ENCODE data around the gene FBXW12.
"Not testable (repeated sequence)": the region's sequence is repeated elsewhere in the genome, so short reads cannot be mapped to it uniquely, and the experiment has no call there.

FBXW12 gene, protein sequence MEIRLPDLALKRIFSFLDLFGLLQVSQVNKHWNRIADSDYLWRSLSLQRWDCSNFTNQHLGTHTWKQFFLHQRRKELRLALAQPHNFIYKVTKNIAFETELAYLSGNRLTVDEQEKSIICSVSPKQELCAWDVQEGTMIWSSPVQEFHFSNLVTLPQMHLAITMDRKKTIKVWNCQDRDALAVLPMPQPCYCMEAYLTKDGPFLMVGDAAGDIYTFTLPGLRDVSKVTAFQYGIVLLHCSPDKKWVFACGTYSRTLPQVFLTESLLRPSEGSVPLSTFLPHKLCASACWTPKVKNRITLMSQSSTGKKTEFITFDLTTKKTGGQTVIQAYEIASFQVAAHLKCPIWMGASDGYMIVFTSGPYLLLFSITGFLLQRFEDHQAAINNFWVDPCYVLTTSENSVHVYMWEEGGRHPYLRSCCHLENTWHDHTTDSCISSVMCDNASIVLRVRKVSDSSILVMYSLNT

DNA sequence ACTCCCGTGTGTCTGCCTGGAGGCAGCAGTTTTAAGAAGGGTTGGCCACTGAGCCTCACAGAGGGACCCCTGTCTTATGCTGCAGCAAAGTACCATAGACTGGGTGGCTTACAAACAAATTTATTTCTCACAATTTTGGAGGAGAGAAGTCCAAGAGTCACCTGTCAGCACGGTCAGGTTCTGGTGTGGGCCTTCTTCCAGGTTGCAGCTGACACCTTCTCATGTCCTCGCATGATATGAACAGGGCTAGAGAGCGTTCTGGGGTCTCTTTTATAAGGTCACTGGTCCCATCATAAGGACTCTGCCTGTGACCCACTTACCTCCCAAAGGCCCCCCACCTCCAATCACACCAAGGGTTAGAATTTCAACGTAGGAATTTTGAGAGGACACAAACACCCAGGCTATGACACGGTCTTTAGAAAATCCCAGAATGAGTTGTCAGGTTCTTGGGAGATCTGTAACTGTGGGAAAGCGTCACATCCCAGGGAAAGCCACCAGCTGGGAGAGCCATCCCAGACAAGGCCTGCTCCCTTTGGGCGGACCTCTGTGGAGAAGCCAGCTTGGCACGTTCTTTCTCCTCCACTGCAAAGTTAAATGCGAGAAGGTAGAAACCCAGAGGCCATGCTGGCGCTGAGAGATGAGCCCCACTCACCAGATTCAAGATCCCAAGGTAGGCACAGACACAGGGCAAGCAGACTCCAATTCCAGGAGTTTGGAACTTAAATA lies at the start of gene FBXW12:
Gene FBXW12, plus strand, starts transcription at position 569 of the 726 bp plus-strand sequence. CDS start 549 bp downstream, outside the sequence.
- no peak for DNase-seq (ENCODE audit: low spot score)

DNA sequence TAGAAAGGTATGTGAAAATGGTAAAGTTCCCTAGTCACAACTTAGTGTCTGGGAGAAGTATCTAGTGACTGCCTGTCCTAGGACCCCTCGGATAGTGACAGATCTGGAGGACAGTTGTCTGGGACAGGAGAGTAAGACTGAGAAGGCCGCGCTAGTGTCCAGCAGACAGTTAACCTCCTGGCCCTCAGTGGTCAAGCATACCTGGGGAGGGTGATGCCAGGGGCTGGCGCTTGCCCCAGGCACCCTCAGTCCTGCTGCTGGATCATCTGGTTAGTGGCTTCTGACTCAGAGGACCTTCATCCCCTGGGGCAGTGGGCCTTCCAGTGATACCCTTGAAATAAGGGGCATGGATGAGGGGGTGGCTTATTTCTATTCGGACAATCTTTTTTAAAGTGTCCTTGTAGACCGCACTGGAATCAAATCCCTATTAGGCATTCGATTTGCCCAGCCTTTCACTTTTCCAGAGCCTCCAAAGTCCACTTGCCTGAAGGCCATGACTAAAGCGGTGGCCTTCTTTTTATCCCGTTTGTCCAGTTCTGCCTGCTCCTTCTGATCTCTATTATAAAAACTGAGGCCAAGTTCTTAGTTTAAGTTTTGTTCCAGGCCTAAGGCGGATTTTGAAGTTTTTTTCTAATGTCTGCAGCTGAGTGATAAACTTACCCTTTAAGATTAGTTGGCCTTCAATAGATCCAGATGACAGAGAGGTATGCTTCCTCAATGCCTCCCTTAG lies 40.1 kb upstream of the FBXW12 start:
- DNase-seq (ENCODE audit: low spot score), result not testable (repeated sequence)

DNA sequence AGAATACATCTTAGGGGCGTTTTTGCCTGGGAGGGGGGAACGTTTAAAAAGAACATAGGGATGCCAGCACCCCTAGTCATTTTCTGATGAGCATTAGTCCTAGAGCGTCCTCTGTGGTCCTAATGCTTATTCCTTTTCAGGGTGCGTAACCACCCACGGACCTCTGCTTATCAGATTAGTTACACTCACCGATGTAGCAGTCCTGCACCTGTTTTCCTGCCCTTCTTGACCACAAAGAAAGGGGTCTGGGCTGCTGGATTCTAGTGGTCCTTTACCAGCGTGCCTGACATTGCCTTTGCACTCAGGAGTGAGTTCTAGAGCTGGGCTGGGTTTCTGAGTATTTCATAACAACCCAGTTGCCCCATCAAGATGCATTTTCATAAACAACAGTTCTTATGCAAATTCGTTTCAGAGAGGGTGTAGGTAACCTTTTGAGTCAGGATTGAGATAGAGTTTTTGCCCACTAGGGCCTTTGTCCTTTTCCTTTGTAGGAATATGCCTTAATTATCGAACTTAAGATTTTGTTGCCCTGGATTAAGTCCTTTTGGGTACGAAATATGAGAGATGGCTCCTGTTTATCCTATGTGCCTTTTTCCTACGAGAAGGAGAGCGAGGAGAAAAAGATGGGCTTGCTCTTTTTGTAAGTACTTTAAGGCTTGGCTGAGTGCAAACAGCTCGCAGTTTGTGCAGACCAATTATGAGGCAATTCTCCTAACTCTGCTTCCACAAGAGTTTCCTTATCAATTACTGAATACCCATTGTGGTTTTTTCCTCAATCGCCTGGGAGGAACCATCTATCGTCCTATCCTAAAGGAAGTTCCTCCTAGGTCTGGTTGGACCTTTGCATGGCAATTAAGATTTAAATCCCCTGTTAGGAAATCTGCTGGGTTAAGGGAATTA lies 38.4 kb upstream of the FBXW12 start, which contains the start of gene SPINK8:
Gene SPINK8, minus strand, starts transcription at position 316 of the 900 bp plus-strand sequence. CDS start 5,320 bp downstream, outside the sequence.
- DNase-seq (ENCODE audit: low spot score), result not testable (repeated sequence)

DNA sequence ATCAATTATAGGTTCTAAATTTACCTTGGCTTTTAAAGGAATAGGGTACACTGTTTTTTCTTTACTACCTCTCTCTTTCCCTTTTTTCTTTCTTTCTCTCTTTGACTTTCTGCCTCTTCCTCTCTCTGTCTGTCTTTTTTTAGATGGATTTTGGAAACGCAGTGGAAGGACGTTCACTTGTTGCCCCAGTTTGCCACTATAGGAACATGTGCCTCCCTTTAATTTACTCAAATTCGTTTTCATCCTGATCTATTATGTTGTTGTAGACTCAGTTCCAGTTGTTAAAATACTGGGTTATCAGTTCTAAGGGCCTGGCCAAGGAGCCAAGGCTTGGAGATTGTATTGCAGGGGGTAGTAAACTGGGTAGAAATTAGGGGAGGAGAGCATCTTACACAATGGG lies 37.4 kb upstream of the FBXW12 start:
- no peak for DNase-seq (ENCODE audit: low spot score)

DNA sequence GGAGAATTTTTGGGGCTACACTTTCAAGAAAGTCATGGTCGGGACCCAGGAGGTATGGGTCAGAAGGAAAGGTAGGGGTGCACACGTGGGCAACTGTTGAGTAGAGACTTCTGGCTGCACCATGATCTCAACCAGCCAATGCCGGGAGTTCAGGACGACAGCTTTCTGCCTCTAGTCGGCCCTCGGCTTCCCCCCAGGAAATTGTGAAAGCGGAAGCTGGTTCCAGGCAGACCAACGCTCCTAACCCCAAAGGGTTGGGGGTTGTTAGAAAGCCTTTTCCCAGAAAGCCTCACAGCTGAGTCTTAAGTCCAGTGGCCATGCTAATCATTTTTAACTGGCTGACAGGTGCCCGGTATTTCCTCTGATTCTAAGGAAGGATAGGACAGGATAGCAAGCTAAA lies 36.7 kb upstream of the FBXW12 start:
- DNase-seq (ENCODE audit: low spot score), result not testable (repeated sequence)

DNA sequence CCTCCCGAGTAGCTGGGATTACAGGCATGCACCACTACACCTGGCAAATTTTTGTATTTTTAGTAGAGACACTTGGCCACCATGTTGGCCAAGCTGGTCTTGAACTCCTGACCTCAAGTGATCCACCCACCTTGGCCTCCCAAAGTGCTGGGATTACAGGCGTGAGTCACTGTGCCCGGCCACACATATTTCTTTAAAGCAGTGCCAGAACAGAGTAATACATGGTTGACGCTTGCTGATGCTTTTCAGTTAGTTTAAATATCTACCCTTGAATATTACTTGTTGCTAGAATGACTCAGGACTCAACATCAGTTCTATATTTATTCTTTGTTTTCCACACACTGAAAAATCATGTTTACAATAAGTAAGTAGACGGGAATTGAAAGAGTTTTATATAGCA lies 34.5 kb upstream of the FBXW12 start:
- DNase-seq (ENCODE audit: low spot score), result not testable (repeated sequence)

DNA sequence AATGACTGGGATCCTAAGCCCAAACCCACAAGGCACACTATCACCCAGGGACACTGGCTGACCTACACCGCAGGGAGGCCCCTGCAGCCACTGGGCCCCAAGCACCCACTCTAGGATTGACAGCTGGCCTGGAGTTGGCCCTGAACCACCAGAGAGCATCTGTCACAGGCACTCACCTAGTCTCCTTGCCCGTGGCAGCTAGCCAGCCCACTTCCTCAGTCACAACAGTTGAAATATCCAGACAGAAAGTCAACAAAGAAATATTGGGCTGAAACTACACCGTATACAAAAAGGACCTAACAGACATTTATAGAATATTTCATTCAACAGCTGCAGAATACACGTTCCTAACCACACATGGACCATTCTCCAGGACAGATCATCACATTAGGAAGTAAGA lies 33.4 kb upstream of the FBXW12 start:
- no peak for DNase-seq (ENCODE audit: low spot score)

DNA sequence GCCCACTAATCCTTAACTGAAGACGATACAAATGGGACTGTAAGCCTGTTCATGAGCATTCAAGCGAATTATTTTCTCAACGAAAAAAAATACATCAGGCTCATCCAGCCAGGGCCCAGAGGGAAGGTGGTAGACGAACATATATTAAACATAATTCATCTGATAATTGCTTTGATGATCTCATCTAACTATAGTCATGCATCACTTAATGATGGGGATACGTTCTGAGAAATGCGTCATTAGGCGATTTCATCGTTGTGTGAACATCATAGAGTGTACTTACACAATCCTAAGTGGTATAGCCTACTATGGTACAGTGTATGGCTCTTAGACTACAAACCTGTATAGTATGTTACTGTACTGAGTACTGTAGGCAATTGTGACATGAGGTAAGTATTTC lies 28.6 kb upstream of the FBXW12 start:
- no peak for DNase-seq (ENCODE audit: low spot score)

DNA sequence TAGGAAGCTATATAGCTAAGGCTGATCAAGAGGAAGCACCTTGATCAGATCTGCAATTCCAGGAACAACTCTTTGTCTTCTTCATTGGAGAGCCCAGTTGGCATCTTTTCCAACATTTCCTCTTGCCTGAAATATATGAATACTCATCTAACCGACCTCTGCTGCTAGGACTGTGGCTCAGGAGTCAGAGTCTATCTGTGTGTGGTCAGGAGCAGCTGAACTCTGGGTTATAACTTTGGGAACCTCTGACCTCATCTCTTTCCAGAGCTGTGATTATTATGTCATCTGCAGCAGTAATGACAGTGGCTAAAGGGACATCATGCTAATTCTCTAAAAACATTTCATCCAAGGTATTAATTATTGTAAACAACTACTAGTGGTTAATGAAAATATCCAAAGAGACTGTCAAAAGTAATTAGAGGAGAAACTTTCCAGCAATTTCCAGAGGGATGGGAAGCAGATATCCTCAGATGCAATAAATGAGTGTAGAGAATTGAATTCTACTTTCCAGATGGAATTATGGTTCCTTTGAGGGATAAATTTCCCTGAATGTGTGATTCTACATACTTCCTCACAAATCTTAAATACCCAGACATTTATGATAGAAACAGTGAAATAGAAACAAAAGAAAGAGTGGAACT lies 27.0 kb upstream of the FBXW12 start:
- DNase-seq (ENCODE audit: low spot score), result no peak

DNA sequence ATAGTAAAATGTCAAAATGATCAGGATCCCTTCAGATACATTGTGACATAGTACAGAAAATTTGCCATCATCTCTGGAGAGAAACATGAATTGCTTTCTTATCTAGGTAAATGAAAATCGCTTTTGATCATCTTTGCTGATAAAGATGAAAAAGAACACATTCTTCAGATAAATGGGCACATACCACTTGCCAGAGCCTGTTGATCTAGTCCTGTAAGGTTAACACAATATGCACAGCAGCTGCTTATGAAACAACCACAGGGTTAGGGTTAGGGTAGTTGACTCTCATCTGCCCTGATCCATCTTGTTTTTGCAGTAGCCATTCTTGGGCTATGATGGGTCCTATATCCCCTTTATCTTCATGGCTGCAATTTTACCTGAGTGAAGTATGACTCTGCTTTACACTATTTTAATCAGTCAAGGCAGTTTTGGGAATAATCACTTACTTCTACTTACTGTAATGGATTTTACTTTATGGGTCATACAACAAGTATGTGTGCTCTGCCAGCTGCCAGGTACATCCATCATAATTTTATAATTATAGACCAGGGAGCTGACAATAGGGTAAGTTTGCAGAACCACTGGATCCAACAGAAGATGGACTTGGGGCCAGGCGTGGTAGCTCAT lies 26.0 kb upstream of the FBXW12 start:
- no peak for DNase-seq (ENCODE audit: low spot score)

DNA sequence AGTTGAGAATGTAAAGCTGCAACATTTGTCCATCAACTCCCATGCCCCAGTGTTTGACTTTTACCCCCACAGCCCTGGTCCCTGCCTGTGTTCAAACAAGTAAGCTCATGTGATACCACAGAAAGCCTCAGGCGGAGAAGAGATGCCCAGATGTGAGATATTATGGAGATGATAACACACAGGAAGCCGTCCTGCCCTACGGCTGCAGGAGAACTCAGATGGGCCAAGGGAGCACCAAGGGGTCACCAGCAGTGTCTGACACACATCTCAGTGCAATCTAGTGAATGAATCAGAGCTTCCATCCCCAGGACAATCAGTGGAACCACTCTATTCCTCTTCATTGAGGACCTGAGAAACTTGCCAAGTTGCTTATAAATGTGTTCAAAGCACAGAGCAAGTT lies 24.5 kb upstream of the FBXW12 start:
- no peak for DNase-seq (ENCODE audit: low spot score)

DNA sequence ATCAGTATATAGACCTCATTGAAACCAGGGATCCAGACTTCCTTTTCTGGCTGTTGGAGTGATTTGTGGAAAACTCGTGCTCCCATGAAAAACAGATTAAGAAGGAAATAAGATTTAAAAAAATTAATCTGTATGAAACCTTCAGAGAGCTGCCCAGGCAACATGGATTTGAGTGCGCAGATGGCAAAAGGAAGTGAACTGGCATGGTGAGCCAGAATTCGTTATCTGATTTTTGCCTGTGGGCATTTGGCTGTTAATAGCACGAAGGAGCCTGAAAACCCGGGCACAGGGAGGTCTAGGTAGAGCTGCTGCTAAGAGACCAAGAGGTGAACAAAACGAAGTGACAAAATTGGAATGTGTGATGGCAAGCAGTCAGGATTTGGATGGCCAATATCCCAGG lies 19.5 kb upstream of the FBXW12 start:
- no peak for DNase-seq (ENCODE audit: low spot score)

DNA sequence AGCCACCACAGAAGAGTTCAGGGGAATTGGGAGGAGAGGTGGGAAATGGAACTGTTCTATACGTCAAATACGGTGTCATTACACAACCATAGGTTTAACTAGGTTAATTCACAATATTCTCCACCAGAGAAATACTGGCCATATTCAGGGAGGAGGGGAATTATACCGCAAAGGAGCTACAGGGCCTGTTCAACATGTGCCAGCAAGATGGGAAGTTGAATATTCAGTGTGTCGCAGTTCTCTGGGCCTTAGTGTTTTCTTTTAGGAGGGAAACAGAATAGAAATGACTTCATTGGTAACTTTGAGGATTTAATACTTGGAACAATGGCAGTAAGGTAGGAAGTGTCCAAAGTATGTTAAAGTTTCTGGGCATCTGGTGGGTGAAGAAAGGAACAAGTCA lies 18.0 kb upstream of the FBXW12 start:
- DNase-seq (ENCODE audit: low spot score), result no peak

DNA sequence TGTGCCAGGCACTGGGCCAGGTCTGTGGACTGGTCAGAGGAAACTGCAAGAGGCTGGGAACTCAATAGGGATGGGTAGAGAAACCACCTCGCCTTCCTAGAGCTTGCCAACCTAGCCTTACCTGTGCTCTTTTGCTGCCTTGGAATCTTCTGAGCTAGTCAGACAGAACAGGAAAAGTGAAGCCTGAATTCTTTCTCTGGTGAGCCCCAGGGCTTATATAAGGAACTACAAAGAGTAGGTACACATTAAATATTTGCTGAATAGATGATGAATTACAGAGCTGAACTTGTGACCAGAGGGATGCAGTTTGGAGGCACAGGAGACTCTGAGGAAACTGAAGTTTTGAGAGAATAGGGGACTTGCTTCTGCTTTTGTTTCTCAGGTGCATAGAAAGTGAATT lies 15.6 kb upstream of the FBXW12 start:
- DNase-seq (ENCODE audit: low spot score), result no peak

DNA sequence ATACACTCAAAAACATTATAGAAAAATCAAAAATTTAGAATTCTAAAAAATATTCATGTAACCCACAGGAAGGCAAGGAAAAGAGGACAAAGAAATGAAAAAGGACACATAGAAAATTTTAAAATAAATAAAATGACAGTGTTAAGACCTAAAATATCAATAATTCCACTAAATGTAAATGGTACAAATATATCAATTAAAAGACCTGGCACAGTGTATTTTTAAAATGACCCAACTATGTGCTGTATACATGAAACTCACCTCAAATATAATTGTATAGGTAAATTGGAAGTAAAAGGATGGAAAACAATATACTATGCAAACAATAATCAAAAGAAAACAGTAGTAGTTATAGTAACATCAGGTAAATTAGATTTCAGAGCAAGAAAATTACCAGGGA lies 10.1 kb upstream of the FBXW12 start:
- DNase-seq (ENCODE audit: low spot score), result no peak

DNA sequence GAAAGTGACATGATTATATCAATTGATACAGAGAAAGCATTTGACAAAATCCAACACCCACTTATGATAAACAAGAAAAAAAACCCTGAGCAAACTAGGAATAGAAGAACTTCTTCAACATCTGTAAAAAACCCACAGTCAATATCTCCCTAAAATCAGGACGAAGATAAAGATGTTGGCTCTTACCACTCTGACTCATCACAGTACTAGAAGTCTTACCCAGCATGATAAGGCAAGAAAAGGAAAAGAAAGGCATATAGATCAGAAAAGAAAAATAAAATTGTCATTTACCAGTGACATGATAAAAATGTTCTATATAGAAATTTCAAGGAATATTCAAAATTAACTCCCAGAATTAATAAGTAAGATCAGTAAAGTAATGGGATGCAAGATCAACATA lies 7.2 kb upstream of the FBXW12 start:
- DNase-seq (ENCODE audit: low spot score), result no peak

DNA sequence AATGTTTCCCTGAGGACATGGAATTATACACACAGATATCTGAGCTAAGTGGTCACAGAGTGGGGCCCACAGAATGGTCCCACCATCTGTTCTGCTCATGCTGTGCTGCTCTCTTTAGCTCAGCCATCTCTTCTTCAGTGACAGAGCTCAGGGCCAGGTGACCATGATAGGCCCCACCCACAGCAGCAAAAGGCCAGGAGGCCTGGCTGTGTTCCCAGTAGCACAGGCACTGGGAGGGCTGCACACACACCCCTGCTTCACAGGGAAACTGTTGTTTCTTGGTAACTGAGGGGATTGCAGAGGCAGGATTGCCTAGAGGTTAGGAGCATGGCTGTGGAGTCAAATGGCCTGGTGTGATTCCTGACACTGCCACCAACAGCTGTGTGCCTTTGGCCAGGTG lies 4.8 kb upstream of the FBXW12 start:
- DNase-seq (ENCODE audit: low spot score), result no peak

DNA sequence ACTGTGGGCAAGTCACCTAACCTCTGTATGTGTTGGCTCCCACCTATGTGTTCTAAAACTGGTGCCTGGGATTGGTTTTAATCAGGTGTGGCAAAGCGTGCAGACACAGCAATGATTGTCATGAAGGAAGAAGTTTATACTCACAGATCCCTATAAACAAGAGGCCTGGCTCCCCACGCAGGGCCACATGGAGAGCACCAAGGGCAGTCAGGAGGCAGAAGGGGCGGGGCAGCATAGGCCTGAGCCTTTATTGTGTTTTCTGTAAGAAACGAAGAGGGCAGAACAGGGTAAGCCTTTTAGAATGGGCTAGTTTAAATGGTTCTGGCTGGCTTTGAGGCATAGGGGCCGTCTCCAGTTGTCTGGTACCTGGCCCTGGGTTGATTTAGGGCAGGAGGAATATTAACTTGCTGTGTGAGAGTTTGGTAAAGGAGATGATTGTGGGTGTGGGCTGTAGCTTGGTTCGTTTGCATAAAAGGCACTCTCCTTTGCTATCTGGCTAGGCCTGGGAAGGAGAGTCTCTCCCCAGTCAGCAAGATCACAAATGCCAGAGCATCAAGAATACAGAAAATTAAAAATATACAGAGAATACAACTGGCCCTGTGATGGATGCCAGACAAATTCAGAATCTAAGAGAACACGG lies 2.2 kb upstream of the FBXW12 start:
- DNase-seq (ENCODE audit: low spot score), result no peak

DNA sequence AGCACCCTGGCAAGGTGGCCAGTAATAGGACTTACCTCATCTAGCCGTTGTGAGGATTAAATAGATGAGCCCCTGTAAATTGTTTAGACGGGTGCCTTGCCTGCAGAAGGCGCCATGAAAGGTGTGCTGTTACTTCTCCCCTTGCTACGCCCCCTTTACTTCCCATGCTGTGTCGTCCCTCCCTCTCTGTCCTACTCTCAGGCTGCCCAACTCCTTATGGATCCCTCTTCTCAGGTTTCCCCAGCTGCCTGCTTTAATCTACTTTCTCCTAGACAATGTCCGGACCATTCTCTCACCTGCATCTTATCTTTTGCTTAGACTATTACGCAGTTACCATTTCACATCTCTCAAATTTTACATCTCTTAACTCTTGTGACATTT lies 1.7 kb upstream of the FBXW12 start:
- DNase-seq (ENCODE audit: low spot score), result no peak

DNA sequence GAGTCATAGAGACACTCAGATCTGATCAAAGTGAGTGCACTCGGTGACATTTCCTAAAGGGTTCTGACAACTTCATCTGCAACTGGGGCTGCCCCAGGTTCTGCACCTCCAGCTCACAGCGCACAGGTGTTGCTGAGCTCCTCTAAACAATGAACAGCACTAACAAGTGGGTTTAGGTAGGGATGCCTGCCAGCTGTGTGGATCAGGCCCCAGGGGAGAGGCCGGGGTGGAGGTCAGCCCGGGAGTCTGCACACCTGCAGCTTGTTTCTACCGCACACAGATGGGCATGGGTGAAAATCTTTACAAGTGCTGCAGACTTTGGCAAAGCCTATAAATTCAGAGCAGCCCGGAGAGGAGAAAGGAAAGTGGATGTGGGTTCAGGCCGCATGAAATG lies 355 bp downstream of the FBXW12 start:
- DNase-seq (ENCODE audit: low spot score), result no peak
